Astrocyte (in vitro differentiated cells and primary cell): ENCODE data around the gene SLC38A9. TPM values are rescaled to one million over a fixed set of nuclear protein-coding genes. Genes with fewer than 3 reads are reported as not detected.
"Not testable (repeated sequence)": the region's sequence is repeated elsewhere in the genome, so short reads cannot be mapped to it uniquely, and the experiment has no call there.

Experiments used
- DNase-seq: peaks from one replicate; pipeline ENCODE4 v3.0.0-alpha.2; 2010; ENCODE audit warnings: low read depth
- FAIRE-seq: peaks from 2 replicates; lab custom pipeline; 2011; peaks lifted over from hg19 to GRCh38; lab: Jason Lieb, UNC
- H2AFZ ChIP-seq: 2 replicates; pipeline ENCODE4 v1.6.0; 2012; ENCODE audit warnings: low read depth, low read length, inconsistent platforms
- H3K27ac ChIP-seq: 2 replicates; pipeline ENCODE4 v1.5.1; 2011; ENCODE audit warnings: low read depth, low read length, inconsistent platforms
- H3K27me3 ChIP-seq: 2 replicates; pipeline ENCODE4 v1.6.0; 2011; ENCODE audit warnings: low read length, inconsistent platforms; ENCODE audit not compliant: insufficient read depth
- H3K36me3 ChIP-seq: 2 replicates; pipeline ENCODE4 v1.5.1; 2011; ENCODE audit warnings: low read length, inconsistent platforms; ENCODE audit not compliant: insufficient read depth
- H3K4me1 ChIP-seq: 2 replicates; pipeline ENCODE4 v1.5.1; 2011; ENCODE audit warnings: low read length, inconsistent platforms; ENCODE audit not compliant: insufficient read depth
- H3K4me2 ChIP-seq: 2 replicates; pipeline ENCODE4 v1.6.0; 2012; ENCODE audit warnings: low read length, inconsistent platforms
- H3K4me3 ChIP-seq: 2 replicates; pipeline ENCODE4 v1.5.1; 2011; ENCODE audit warnings: low read depth, mild to moderate bottlenecking, low read length, inconsistent platforms; ENCODE audit not compliant: insufficient read depth
- H3K79me2 ChIP-seq: 2 replicates; pipeline ENCODE4 v1.6.0; 2012; ENCODE audit warnings: mild to moderate bottlenecking, low read length, inconsistent platforms; ENCODE audit not compliant: insufficient read depth
- H3K9ac ChIP-seq: 2 replicates; pipeline ENCODE4 v1.6.0; 2012; ENCODE audit warnings: mild to moderate bottlenecking, low read length, inconsistent platforms
- H3K9me3 ChIP-seq: 2 replicates; pipeline ENCODE4 v1.5.1; 2012; ENCODE audit warnings: low read depth, mild to moderate bottlenecking, low read length, inconsistent platforms; ENCODE audit not compliant: insufficient read depth
- H4K20me1 ChIP-seq: 2 replicates; pipeline ENCODE4 v1.6.0; 2012; ENCODE audit warnings: low read length, inconsistent platforms; ENCODE audit not compliant: insufficient read depth
- H3K27ac Mint-ChIP-seq: one replicate; pipeline ENCODE4 v1.8.0; 2021; ENCODE audit warnings: mild to moderate bottlenecking, mixed read lengths; ENCODE audit not compliant: unreplicated experiment
- H3K27me3 Mint-ChIP-seq: one replicate; pipeline ENCODE4 v1.8.0; 2021; ENCODE audit warnings: low read depth, mixed read lengths; ENCODE audit not compliant: unreplicated experiment
- H3K36me3 Mint-ChIP-seq: one replicate; pipeline ENCODE4 v1.8.0; 2021; ENCODE audit warnings: low read depth, mixed read lengths; ENCODE audit not compliant: unreplicated experiment
- H3K4me1 Mint-ChIP-seq: one replicate; pipeline ENCODE4 v1.8.0; 2021; ENCODE audit warnings: low read depth, mixed read lengths; ENCODE audit not compliant: unreplicated experiment
- H3K4me3 Mint-ChIP-seq: one replicate; pipeline ENCODE4 v1.8.0; 2021; ENCODE audit warnings: mild to moderate bottlenecking, moderate library complexity, mixed read lengths; ENCODE audit not compliant: unreplicated experiment
- H3K9me3 Mint-ChIP-seq: one replicate; pipeline ENCODE4 v1.8.0; 2021; ENCODE audit warnings: mild to moderate bottlenecking, mixed read lengths; ENCODE audit not compliant: unreplicated experiment
- CTCF ChIP-seq: IDR thresholded peaks from 2 replicates; pipeline ENCODE4 v1.5.1; 2011; ENCODE audit warnings: low read depth, mild to moderate bottlenecking, inconsistent platforms, low read length, moderate library complexity; ENCODE audit not compliant: insufficient read depth
- EZH2 ChIP-seq: IDR thresholded peaks from 2 replicates; pipeline ENCODE4 v1.6.1; 2012; ENCODE audit warnings: mild to moderate bottlenecking, low read length, inconsistent platforms; ENCODE audit not compliant: insufficient read depth
- total RNA-seq: library from RNA; stranded (reverse); gene quantifications from 2 replicates; pipeline ENCODE4 v1.2.1, GENCODE V29; 2021

The SLC38A9 gene
- total RNA-seq, 1 donor from 2014 or later, result 30.0 TPM

GRCh38 chr5:55731848-55732247 lies 19.7 kb upstream of the SLC38A9 start:
- Mint-ChIP-seq H3K9me3 (no peaks in the 10 kb centered on the region), H3K27me3 (peaks cover 5% of the 10 kb centered on the region), H3K4me3 (no peak overlapping the region), H3K4me1 (no peaks in the 10 kb centered on the region), H3K36me3 (no peaks in the 10 kb centered on the region), H3K27ac (no peak overlapping the region)
- Histone ChIP-seq H3K4me2 (no peak overlapping the region), H3K27me3 (no peaks in the 10 kb centered on the region), H3K4me3 (no peak overlapping the region), H3K9me3 (no peaks in the 10 kb centered on the region), H3K4me1 (no peaks in the 10 kb centered on the region), H2AFZ (no peak overlapping the region), H3K36me3 (no peaks in the 10 kb centered on the region), H4K20me1 (no peaks in the 10 kb centered on the region), H3K79me2 (no peaks in the 10 kb centered on the region), H3K9ac (no peak overlapping the region), H3K27ac (no peak overlapping the region)
- TF ChIP-seq CTCF, result no peak
- TF ChIP-seq EZH2, result no peak
- FAIRE-seq (no peak), DNase-seq (no peak)

- Mint-ChIP-seq H3K27ac (no peak overlapping the region), H3K36me3 (no peaks in the 10 kb centered on the region), H3K4me3 (no peak overlapping the region), H3K27me3 (no peaks in the 10 kb centered on the region), H3K4me1 (peaks cover 3% of the 10 kb centered on the region), H3K9me3 (peaks cover 2% of the 10 kb centered on the region)
- no peaks in the 10 kb centered on the region for H3K27me3 ChIP-seq
- FAIRE-seq (no peak), DNase-seq (no peak)
- H3K4me1 ChIP-seq, result no peaks in the 10 kb centered on the region
- no peak overlapping the region for H3K4me3 ChIP-seq
- H3K9me3 ChIP-seq, result no peaks in the 10 kb centered on the region
- no peak overlapping the region for H3K27ac ChIP-seq
- H3K79me2 ChIP-seq, result no peaks in the 10 kb centered on the region
- no peak overlapping the region for H2AFZ ChIP-seq
- no peak overlapping the region for H3K4me2 ChIP-seq
- no peak overlapping the region for H3K9ac ChIP-seq
- TF ChIP-seq EZH2 (no peak), CTCF (no peak)
- H3K36me3 ChIP-seq, result no peaks in the 10 kb centered on the region
- H4K20me1 ChIP-seq, result no peaks in the 10 kb centered on the region
Observed at GRCh38 chr5:55724281-55724680, 12.2 kb upstream of the SLC38A9 start.

- H3K4me1 Mint-ChIP-seq, result peaks cover 3% of the 10 kb centered on the region
- H3K4me3 ChIP-seq, result no peak overlapping the region
- H4K20me1 ChIP-seq, result no peaks in the 10 kb centered on the region
- H3K27ac Mint-ChIP-seq, result no peak overlapping the region
- no peak overlapping the region for H3K27ac ChIP-seq
- H2AFZ ChIP-seq, result no peak overlapping the region
- DNase-seq (no peak), FAIRE-seq (no peak)
- peaks cover 3% of the 10 kb centered on the region for H3K36me3 Mint-ChIP-seq
- H3K27me3 Mint-ChIP-seq, result no peaks in the 10 kb centered on the region
- peaks cover 21% of the 10 kb centered on the region for H3K9me3 Mint-ChIP-seq
- no peaks in the 10 kb centered on the region for H3K27me3 ChIP-seq
- no peak overlapping the region for H3K9ac ChIP-seq
- no peaks in the 10 kb centered on the region for H3K9me3 ChIP-seq
- TF ChIP-seq CTCF (no peak), EZH2 (no peak)
- H3K4me1 ChIP-seq, result no peaks in the 10 kb centered on the region
- H3K36me3 ChIP-seq, result no peaks in the 10 kb centered on the region
- H3K79me2 ChIP-seq, result no peaks in the 10 kb centered on the region
- H3K4me2 ChIP-seq, result no peak overlapping the region
- H3K4me3 Mint-ChIP-seq, result no peak overlapping the region
Observed at GRCh38 chr5:55720188-55720703, 8.1 kb upstream of the SLC38A9 start.

GRCh38 chr5:55719026-55719425 lies 6.9 kb upstream of the SLC38A9 start:
- H3K9me3 ChIP-seq, H2AFZ ChIP-seq, H3K27me3 ChIP-seq, H3K27ac ChIP-seq, H3K79me2 ChIP-seq, H3K4me2 ChIP-seq, H3K4me3 Mint-ChIP-seq, H3K27me3 Mint-ChIP-seq, DNase-seq, H4K20me1 ChIP-seq, H3K4me1 ChIP-seq, H3K4me3 ChIP-seq, H3K36me3 ChIP-seq, H3K4me1 Mint-ChIP-seq, H3K36me3 Mint-ChIP-seq, H3K9ac ChIP-seq, H3K27ac Mint-ChIP-seq, FAIRE-seq: not testable (repeated sequence)
- peaks cover 21% of the 10 kb centered on the region for H3K9me3 Mint-ChIP-seq
